ENCODE results near the gene IL1RL2.

- no peak for TF ChIP-seq CTCF (IDR thresholded peaks at IDR 0.05)
- no peak for TF ChIP-seq POLR2A (IDR thresholded peaks at IDR 0.05)
- TF ChIP-seq POLR2AphosphoS5 (IDR thresholded peaks at IDR 0.05) = no peak
Observed at GRCh38 chr2:102250278-102250821, 63.5 kb downstream of the IL1RL2 start.

Measured in gastroesophageal sphincter (tissue), 3 donors.